H1 (cell line): ENCODE measurements around the gene NLK.

ENCODE experiments used
- ATF2 ChIP-seq: IDR thresholded peaks from 2 replicates; pipeline ENCODE4 v1.6.1; 2012; ENCODE audit warnings: low read length, inconsistent platforms
- CEBPB ChIP-seq: IDR thresholded peaks from 2 replicates; pipeline ENCODE4 v1.6.1; 2012; ENCODE audit warnings: low read depth, low read length
- CTCF ChIP-seq, 3 experiments: IDR thresholded peaks; 1 replicate in 2 of 3; 2 replicates in 1 of 3; pipeline versions ENCODE4 v1.5.1 to v1.6.1; 2011; ENCODE audit warnings: low read length in 3 of 3, mild to moderate bottlenecking in 3 of 3, inconsistent platforms in 2 of 3, low read depth in 1 of 3, moderate library complexity in 1 of 3; ENCODE audit not compliant: insufficient read depth in 1 of 3; ENCODE audit errors: control extremely low read depth in 1 of 3
- EP300 ChIP-seq, 2 experiments: IDR thresholded peaks; 1 replicate in 1 of 2; 2 replicates in 1 of 2; pipeline ENCODE4 v1.6.1; 2011 to 2012; ENCODE audit warnings: low read depth in 2 of 2, low read length in 2 of 2, mild to moderate bottlenecking in 2 of 2, borderline replicate concordance in 1 of 2, inconsistent platforms in 1 of 2, moderate library complexity in 1 of 2
- GABPA ChIP-seq: IDR thresholded peaks from 2 replicates; pipeline ENCODE4 v1.6.1; 2011; ENCODE audit warnings: mild to moderate bottlenecking, low read length, moderate library complexity, borderline replicate concordance; ENCODE audit not compliant: insufficient read depth
- PHF8 ChIP-seq: fragments of 200-600 bp; sonication (generic); conservative IDR thresholded peaks from 2 replicates; pipeline ENCODE4 v1.7.1; 2012; ENCODE audit warnings: low read depth, mild to moderate bottlenecking, inconsistent platforms, low read length, moderate library complexity
- POLR2A ChIP-seq, 2 experiments: IDR thresholded peaks; 1 replicate in 1 of 2; 2 replicates in 1 of 2; pipeline ENCODE4 v1.6.1; 2011; ENCODE audit warnings: low read depth in 2 of 2, low read length in 2 of 2, mild to moderate bottlenecking in 2 of 2; ENCODE audit errors: control extremely low read depth in 1 of 2
- TEAD4 ChIP-seq: IDR thresholded peaks from 2 replicates; pipeline ENCODE4 v1.6.1; 2012; ENCODE audit warnings: low read depth, low read length, inconsistent platforms, mixed read lengths
- USF2 ChIP-seq: IDR thresholded peaks from 2 replicates; pipeline ENCODE4 v1.6.1; 2011; ENCODE audit warnings: low read length, improper control_type of control experiment
- YY1 ChIP-seq: IDR thresholded peaks from 2 replicates; pipeline ENCODE4 v1.6.1; 2011; ENCODE audit warnings: low read depth, mild to moderate bottlenecking, low read length
- ZNF274 ChIP-seq: IDR thresholded peaks from 2 replicates; pipeline ENCODE4 v1.7.0; 2012; ENCODE audit warnings: low read length, borderline replicate concordance; ENCODE audit errors: extremely low read depth

- no peak for TF ChIP-seq ATF2
- no peak for TF ChIP-seq USF2
- TF ChIP-seq CTCF (IDR thresholded peaks at IDR 0.05; ENCODE audit: control extremely low read depth in 1 of 3, insufficient read depth in 1 of 3, low read depth in 1 of 3, low read length in 3 of 3), result no peak
- TF ChIP-seq PHF8, result no peak
- no peak for TF ChIP-seq GABPA
- TF ChIP-seq ZNF274, result no peak
- TF ChIP-seq CEBPB, result no peak
- no peak for TF ChIP-seq TEAD4
- TF ChIP-seq EP300 (IDR thresholded peaks at IDR 0.05; ENCODE audit: borderline replicate concordance in 1 of 2, low read depth in 2 of 2, low read length in 2 of 2), result no peak
- no peak for TF ChIP-seq YY1
- TF ChIP-seq POLR2A (IDR thresholded peaks at IDR 0.05; ENCODE audit: control extremely low read depth in 1 of 2, low read depth in 2 of 2, low read length in 2 of 2), result no peak
These were observed 2.8 kb downstream of the NLK start for GRCh38 chr17:28045304-28045703.
